HG03097 (cell line): ENCODE results near the gene PTPRM.
"Not testable (repeated sequence)": the region's sequence is repeated elsewhere in the genome, so short reads cannot be mapped to it uniquely, and the experiment has no call there.

ENCODE experiments used
- ATAC-seq: cut with Tn5 transposase; IDR thresholded peaks from one replicate; pipeline ENCODE4 v1.9.1; 2021; ENCODE audit not compliant: unreplicated experiment, low FRiP score

Gene PTPRM

DNA sequence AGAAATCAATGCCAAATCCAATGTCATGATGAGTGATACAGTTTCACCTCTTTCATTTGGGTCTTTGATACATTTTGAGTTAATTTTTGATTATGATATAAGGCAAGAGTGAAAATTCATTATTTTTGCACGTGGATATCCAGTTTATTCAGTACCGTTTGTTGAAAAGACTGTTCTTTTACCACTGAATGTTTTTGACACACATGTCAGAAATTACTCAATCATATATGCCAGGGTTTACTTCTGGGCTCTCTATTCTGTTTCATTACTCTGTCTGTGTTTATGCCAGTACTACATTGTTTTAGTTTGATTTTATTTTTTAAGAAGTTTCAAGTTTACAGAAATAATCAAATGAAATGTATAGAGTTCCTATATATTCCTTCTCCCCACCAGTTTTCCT lies 154.4 kb downstream of the PTPRM start:
- ATAC-seq = no peak

DNA sequence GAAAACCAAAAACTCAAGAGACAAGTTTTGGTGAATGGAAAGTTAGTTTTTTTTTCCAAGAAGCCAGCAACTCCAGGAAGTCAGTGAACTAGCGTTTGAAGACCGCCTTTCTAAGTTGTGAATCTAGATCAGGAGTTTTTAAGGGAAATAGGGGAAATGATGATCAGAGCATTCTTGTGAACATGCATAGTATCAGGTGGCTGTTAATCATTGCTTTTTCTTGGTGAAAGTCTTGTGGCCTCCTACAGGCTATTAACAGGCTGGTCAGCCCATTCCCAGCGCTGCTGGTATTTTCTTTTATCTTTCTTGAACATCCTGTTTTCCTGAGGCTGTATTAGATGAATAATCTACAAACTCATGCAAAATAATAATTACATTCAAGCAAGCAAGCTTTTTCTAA lies 155.8 kb downstream of the PTPRM start:
- ATAC-seq = no peak

DNA sequence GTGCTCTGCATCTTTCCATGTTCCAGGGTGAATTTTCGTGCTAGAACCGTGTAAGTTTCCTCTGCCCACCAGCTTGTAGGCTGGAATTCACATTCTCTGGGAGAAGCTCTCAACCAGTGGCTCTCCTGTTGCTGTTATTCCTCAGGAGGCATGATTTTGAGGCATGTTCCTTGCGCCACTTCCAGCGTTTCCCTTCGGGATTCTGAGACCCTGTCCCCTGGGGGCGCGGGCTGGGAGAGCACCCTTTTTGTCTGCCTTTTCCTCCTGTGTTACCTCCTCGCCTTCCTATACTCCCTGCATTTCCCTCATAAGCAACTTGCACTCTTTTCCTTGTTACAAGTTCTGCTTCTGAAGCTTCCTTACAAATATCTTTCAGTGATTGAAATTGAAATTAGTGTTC lies 156.4 kb downstream of the PTPRM start:
- no peak for ATAC-seq

DNA sequence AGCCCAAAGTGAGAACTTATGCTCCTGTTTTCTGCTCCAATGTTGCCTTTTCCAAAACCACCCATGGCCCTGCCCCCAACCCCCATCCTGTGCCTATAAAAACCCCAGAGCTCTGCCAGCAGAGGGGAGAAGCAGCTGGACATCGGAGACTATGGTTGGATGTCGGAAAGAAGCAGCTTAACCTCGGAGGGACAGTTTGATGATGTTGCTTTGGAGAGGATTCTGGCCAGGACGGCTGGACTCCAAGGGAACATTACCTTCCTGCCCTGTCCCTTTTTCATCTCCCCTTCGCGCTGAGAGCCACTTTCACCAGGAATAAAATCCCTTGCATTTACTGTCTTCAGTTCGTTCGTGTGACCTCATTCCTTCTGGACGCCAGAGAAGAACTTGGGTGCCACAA lies 158.4 kb downstream of the PTPRM start:
- ATAC-seq = no peak

DNA sequence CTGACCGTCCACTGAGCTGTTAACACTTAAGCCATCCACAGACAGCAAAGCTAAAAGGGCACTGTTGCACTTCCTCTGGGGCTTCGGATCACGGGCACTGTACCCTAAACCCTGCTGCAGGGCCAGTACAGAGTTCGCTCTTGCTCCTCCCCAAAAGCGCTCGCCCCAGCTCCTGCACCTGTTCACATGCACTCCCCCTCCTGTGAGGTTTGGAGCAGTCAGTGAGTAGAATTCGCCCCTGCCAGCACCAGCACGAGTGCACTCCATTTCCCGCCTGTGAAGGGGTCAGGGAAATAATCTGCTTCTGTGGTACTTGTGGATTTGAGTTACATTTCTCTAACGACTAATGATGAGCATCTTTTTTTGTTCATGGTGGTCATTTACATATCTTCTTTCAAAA lies 158.8 kb downstream of the PTPRM start:
- no peak for ATAC-seq

- no peak for ATAC-seq
Measured at GRCh38 chr18:7726522-7726921, 159.4 kb downstream of the PTPRM start.

- ATAC-seq = no peak
Measured at GRCh38 chr18:7727361-7728076, 160.4 kb downstream of the PTPRM start.

GRCh38 chr18:7728297-7728696 lies 161.2 kb downstream of the PTPRM start:
- ATAC-seq = no peak

DNA sequence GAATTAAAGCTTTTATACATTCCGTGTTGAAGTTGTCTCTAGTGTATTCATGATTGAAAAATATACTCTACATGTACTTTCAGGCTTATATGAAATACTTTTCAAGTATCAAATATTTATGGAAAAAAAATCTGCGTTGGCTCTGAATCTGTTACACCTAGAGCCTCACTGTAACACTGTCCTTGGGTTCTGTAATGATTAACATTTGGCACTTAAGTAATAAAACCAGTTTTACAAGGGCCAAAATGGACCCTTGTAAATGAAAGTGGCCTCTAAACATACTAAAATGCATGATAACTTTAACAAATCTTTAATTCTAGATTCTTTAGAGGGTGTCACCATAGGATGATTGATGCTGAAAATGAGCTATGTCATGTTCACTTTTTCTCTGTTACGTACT lies 162.8 kb downstream of the PTPRM start:
- no peak for ATAC-seq

GRCh38 chr18:7730682-7731081 lies 163.6 kb downstream of the PTPRM start:
- ATAC-seq = no peak

DNA sequence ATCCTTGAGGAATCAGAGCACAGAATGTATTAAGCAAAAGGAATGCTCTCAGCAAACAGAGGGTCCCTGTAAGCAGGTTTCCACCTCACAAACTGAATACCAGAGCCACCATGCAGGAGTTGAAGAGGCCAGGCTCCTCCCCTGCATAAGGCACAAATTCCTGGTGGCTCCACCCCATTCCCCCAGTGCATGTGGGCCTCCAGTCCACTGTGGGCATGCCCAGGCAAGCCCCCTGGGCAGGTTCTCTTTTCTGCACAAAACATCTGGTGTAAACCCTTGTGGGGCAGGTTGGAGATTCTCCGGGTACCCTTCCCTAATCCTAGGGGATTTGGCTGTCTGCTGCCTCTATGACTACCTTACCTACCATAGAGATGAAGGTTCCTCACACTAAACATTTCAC lies 166.5 kb downstream of the PTPRM start:
- ATAC-seq = no peak

DNA sequence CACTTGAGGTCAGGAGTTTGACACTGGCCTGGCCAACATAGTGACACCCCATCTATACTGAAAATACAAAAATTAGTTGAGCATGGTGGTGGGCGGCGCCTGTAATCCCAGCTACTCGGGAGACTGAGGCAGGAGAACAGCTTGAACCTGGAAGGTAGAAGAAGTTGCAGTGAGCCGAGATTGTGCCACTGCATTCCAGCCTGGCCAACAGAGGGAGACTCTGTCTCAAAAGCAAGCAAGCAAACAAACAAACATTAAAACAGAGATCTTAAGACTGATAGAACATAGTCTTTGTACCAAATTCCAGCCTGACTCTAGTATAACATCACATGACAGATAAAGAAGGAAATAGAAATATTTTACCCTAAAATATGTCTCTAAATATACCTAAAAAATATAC lies 168.1 kb downstream of the PTPRM start:
- no peak for ATAC-seq

DNA sequence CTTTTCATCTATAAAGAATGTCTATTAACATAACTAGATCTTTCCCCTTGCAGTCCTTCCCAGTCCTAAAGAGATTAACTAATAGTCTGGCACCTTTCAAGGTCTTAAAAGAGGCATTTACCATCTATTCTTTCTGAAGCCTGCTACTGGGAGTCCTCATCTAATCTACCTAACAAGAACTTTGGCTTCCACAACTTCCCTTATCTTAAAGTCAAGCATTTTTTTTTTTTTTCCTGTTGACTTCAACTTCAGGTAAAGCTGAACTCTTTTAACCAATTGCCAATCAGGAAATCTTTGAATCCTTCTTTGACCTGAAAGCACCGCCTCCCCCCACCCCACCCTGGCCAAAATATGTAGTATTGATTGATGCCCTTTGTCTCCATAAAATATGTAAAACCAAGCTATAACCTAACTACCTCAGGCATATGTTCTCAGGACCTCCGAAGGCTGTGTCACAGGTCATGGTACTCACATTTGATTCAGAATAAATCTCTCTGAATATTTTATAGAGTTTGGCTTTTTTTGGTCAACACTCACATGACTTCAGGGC lies 168.6 kb downstream of the PTPRM start:
- no peak for ATAC-seq

DNA sequence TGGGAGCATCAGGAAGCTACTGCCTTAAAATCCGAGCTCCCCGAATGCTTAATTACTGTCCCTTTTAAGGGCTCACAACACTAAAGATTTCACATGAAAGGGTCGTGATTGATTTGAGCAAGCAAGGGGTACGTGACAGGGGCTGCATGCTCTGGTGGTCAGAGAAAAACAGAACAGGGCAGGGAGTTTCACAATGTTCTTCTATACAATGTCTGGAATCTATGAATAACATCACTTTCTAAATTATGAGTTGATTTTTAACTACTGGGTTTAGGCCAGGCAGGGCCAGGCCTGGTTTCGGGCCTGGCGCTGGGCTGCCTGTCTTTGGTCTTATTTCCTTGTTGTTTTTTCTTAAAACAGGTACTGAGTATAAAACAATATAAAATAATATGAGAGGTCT lies 169.4 kb downstream of the PTPRM start:
- not testable (repeated sequence) for ATAC-seq

DNA sequence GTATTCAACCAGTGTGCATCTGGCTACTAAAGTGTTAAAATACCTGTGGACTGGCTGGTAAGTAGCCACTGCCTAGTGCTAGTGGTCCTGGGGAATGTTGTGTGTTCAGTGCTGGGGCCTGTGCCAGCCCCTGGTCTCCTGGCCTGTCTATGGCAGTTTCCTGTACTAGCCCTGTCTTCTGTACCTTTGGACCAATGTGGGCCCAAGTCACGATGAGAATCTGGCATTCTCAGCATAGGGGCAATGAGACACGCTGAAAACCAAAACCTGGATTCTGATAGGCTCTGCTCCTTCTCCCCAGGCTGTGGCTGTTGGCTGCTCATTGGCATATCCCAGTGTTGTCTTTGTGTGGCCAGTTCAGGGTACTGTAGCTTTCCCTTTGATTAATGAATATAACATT lies 170.4 kb downstream of the PTPRM start:
- ATAC-seq = no peak

GRCh38 chr18:7740821-7741220 lies 173.7 kb downstream of the PTPRM start:
- no peak for ATAC-seq

DNA sequence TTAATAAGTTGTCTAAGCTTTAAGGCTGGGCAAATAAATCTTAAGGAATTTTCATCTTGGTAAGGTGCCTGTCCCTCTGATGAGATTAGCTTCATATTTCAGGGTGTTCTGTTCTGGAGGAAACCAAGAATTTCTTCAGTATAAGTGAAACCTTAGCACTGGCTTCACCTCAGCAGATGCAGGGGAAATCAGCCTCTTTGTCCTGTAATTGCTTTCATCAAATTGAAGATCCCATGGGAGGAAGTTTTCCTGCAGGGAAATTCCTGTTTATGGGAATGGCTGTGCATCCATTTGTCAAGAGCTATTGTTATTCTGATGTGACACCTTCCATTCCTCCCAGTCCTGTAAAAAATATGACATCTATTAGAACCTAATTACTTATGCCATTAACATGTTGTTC lies 174.5 kb downstream of the PTPRM start:
- no peak for ATAC-seq

DNA sequence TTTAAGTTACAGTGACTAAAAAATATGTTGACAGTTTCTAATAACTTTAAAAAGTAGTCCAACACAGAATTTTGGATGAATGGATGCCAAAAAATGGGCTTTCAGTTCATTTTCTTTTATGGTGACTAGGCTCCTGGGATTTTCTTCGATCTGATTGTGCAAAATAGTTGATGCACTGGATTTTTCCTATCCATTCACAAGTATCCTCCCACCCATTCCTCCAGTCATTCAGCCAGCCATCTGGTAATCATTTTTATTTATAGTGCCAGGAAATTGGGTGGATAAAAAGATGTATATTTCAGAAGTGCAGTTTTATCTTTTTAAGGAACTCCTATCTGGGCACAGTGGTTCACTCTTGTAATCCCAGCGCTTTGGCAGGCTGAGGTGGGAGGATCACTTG lies 175.1 kb downstream of the PTPRM start:
- ATAC-seq = no peak

DNA sequence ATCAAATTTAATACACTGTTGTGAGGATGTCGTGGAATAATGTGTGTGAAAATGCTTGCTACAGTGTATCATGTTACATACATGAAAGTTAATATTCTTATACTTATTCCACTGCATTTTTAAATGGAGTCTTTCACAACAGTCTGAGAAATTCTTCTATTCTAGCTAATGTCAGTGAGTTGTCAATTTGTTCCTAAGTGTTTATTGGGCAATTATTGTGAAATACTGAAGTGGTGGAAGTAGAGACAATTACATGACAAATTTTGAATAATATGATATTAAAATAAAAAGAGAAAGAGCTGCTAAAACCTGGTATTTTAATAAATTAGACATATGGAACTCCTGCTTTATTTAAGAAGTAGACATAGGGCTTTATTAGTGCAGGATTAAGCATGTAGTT lies 176.1 kb downstream of the PTPRM start:
- ATAC-seq = no peak

DNA sequence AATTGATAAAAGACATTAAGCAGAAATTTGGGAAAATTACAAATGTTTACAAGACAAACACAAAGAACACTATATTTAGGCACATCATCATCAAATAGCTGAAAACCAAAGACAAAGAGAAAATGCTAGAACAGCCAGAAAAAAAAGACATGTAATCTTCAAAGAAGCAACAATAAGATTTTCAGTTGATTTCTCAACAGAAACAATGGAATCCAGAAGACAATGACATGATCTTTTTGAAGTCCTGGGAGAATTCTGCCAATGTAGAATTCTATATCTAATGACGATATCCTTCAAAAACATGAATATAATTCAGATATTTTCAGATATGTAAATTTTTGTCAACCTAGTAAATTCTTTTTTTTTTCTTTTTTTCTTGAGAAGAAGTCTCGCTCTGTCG lies 179.0 kb downstream of the PTPRM start:
- ATAC-seq = no peak

DNA sequence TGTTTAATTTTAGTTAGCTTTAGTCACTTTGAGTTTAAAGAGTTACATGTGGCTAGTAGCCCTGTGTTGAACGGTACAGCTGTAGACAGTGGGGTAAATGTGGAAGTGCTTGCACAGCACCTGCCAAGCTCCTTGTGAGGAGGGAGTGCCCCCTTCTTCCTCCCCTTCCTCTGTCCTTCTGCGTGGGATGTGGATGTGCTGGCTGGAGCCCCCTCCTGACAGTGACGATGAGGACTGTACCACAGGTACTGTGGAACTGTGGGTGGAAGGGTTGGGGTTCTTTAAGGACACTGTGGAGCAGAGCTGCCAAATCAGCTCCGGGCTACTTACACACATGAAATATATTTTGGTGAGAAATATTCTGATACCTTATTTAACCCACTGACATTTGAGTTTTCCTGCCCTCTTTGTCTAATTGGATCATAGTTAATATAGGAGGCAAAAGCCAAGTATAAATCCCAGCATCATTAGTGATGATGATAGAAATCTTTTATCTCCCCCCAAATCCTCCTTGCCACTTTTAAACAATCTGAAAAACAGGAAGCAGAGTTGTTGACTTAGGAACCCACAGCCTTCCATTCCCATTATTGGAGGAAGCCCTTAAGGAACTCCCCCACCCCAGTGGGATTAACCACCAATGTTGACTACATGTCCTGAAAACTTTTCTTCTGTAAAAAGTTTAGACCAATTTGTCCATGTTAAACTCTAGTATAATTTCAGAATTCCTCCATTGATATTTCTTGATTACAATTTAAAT lies 181.3 kb downstream of the PTPRM start:
- no peak for ATAC-seq

GRCh38 chr18:7749008-7749405 lies 181.9 kb downstream of the PTPRM start:
- ATAC-seq = no peak
